Neural cell (in vitro differentiated cells): Measurements from ENCODE around the gene SGIP1.
"Not testable (repeated sequence)": the region's sequence is repeated elsewhere in the genome, so short reads cannot be mapped to it uniquely, and the experiment has no call there.

ENCODE experiments used
- POLR2AphosphoS5 ChIP-seq: IDR thresholded peaks from 2 replicates; pipeline ENCODE4 v1.6.1; 2012
- TF ChIP-seq, protein P1 (sequence below): fragments of 450-650 bp; IDR thresholded peaks from 2 replicates; pipeline ENCODE4 v1.5.1; 2014; ENCODE audit warnings: antibody characterized with exemption, mild to moderate bottlenecking, moderate library complexity; ENCODE audit not compliant: poor library complexity, severe bottlenecking

DNA sequence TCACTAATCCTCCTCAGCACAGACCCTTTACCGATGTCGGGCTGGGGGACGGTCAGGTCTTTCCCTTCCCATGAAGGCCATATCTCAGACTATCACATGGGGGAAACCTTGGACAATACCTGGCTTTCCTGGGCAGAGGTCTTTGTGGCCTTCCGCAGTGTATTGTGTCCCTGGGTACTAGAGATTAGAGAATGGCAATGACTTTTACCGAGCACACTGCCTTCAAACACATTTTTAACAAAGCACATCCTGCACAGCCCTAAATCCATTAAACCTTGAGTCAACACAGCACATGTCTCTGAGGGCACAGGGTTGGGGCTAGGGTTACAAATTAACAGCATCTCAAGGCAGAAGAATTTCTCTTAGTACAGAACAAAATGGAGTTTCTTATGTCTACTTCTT is 58.2 kb downstream of the SGIP1 start:
- TF ChIP-seq, protein P1, sequence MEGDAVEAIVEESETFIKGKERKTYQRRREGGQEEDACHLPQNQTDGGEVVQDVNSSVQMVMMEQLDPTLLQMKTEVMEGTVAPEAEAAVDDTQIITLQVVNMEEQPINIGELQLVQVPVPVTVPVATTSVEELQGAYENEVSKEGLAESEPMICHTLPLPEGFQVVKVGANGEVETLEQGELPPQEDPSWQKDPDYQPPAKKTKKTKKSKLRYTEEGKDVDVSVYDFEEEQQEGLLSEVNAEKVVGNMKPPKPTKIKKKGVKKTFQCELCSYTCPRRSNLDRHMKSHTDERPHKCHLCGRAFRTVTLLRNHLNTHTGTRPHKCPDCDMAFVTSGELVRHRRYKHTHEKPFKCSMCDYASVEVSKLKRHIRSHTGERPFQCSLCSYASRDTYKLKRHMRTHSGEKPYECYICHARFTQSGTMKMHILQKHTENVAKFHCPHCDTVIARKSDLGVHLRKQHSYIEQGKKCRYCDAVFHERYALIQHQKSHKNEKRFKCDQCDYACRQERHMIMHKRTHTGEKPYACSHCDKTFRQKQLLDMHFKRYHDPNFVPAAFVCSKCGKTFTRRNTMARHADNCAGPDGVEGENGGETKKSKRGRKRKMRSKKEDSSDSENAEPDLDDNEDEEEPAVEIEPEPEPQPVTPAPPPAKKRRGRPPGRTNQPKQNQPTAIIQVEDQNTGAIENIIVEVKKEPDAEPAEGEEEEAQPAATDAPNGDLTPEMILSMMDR, result not testable (repeated sequence)
- TF ChIP-seq POLR2AphosphoS5, result not testable (repeated sequence)
